NCI-H748 (cell line): ENCODE data around the gene C20orf204.
"Not testable (repeated sequence)": the region's sequence is repeated elsewhere in the genome, so short reads cannot be mapped to it uniquely, and the experiment has no call there.

ENCODE experiments used
- DNase-seq: peaks from one replicate; lab custom pipeline; 2025; ENCODE audit not compliant: unreplicated experiment; lab: John Stamatoyannopoulos, UW

Gene C20orf204

GRCh38 chr20:64082126-64082731, 46.2 kb downstream of the C20orf204 start:
- DNase-seq = no peak

DNA sequence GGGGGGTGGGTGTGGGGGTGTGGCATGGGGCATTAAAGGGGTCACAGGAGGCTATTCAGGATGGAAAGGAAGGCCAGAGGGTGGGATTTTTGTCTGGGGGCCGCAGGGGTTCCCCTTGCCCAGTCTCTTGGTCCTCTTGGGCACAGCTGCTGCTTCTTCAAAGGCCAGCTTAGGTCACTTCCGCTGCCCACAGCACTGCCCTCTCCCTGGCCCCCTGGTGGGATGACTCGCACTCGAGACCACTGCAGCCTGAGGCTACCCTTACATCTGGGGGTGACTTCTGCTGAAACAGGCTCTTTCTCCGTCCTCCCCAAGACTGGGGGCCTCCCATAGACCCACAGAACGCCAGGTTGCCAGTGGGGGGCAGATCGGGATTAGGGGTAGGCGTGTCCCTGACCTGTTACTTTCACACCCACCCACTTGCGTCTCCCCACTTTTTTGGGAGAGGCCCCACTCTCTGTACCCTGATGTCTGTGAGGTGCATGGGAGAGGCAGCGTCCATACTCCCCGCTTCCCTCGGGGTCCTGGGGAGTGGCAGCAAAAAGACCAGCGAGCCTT, 46.9 kb downstream of the C20orf204 start:
- DNase-seq = no peak

GRCh38 chr20:64083378-64083803, 47.4 kb downstream of the C20orf204 start:
- DNase-seq = peak; percentile 82

DNA sequence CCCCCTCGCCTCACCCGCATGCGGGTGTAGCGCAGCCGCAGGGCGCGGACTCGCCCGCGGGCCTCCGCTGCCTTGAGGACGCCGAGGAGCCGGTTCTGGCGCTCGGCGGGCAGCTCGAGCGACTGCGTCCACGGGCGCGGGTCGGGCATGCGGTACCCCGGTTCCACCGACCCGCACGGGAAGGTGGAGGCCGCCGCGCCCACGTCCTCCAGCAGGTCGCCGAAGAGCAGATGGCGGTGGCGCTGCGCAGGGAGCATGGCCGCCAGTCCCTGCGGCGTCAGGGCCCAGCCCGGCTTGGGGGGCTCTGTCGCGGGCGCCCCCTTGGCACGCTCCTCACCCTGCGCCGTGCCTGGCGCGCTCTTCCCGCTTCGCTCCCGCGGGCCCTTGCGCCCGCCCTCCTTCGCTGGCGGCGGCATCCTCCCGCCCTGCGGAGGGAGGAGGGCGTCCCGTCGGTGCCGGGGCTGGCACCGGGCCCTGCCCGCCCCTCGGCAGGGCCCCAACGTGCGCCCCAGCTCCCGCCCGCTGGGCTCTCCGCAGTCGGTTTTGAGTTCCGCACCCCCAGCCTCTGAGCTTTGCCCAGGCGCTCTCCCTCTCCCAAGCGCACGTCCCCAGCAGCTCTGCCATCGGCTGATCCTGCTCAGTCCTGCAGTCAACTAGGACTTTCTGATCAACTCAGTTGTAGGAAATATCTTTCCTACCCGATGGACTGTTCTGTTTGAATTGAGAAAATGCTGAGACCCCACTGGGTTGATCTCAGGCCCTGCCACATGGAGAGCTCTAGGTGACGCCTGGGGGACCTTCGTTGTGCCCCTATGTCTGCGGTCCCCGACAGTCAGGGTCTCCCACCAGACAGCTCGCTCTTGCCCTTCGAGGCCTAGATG, 48.1 kb downstream of the C20orf204 start, which contains the start of gene LKAAEAR1:
Gene LKAAEAR1 (minus strand): TSS at position 595 of the 881 bp plus-strand sequence. CDS start 179 bp downstream, at position 416.
- DNase-seq = peak; percentile 38

GRCh38 chr20:64084685-64085152, 48.7 kb downstream of the C20orf204 start:
- peak; percentile 59 for DNase-seq

DNA sequence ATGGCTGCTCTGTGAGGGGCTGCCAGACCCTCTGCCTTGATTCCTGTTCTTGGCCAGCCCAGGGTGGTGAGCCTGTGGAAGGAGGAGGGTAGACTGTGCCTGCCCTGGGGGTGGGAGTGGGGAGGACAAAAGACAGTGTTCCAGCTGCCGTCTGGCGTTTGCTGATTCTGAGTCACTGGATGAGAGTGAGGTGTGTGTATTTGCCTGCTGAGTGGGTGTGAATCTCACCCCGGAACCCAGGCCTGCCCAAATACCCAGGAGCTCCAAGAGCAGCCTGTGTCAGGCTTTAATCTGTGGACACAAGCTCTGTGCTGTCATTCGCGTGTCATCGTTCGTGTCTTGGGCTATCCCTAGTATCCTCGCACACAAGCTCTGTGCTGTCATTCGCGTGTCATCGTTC, 50.8 kb downstream of the C20orf204 start:
- DNase-seq = no peak

GRCh38 chr20:64087226-64087825, 51.3 kb downstream of the C20orf204 start:
- not testable (repeated sequence) for DNase-seq

DNA sequence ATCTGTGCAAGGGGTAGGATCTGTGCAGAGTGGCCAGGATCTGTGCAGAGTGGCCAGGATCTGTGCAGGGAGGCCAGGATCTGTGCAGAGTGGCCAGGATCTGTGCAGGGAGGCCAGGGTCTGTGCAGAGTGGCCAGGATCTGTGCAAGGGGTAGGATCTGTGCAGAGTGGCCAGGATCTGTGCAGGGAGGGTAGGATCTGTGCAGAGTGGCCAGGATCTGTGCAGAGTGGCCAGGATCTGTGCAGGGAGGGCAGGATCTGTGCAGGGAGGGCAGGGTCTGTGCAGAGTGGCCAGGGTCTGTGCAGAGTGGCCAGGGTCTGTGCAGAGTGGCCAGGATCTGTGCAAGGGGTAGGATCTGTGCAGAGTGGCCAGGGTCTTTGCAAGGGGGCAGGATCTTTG, 52.6 kb downstream of the C20orf204 start:
- not testable (repeated sequence) for DNase-seq
